Dedifferentiated amniotic fluid mesenchymal stem cell (primary cell): ENCODE data around the gene ITPK1.

ENCODE experiments used
- DNase-seq: peaks from one replicate; pipeline ENCODE4 v3.0.0-alpha.2; 2016; ENCODE audit errors: extremely low spot score

Gene ITPK1

DNA sequence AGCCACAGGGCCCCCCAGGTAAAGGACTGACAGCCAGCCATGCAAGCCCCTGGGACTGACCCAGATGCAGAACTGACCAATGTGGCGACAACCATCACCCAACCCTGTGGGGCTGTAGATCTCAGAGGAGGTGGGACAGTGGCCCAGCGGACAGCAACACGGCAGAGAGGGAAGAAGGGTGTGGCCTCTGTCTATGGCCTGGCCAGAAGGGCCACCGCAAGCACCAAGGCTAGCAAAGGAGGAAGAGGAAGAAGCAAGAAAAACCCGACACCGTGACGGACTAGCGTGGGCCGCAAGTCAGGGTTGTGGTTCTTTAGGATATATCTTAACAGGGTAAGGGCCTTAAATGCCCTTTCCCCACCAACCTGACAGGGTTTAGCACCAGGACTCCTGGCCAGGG is 71.2 kb downstream of the ITPK1 start:
- no peak for DNase-seq

DNA sequence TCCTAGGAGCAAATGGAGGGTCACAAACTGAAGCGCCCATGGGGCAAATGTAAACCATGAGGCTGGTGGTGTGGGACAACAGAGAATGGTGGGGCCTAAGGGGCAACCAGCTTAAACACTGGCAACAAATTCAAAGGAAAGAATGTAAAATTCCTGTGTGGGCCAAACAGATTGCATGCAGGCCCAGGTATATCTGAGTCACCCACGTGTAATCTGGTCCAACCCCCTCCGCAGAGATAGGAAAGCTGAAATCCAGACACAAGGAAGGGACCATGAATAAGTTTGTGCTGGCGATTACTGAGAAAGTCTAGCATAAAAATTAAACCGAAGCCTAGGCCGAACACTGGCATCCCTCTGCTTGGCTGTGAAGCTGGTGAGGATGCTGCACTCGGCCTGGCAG is 71.6 kb downstream of the ITPK1 start:
- no peak for DNase-seq

DNA sequence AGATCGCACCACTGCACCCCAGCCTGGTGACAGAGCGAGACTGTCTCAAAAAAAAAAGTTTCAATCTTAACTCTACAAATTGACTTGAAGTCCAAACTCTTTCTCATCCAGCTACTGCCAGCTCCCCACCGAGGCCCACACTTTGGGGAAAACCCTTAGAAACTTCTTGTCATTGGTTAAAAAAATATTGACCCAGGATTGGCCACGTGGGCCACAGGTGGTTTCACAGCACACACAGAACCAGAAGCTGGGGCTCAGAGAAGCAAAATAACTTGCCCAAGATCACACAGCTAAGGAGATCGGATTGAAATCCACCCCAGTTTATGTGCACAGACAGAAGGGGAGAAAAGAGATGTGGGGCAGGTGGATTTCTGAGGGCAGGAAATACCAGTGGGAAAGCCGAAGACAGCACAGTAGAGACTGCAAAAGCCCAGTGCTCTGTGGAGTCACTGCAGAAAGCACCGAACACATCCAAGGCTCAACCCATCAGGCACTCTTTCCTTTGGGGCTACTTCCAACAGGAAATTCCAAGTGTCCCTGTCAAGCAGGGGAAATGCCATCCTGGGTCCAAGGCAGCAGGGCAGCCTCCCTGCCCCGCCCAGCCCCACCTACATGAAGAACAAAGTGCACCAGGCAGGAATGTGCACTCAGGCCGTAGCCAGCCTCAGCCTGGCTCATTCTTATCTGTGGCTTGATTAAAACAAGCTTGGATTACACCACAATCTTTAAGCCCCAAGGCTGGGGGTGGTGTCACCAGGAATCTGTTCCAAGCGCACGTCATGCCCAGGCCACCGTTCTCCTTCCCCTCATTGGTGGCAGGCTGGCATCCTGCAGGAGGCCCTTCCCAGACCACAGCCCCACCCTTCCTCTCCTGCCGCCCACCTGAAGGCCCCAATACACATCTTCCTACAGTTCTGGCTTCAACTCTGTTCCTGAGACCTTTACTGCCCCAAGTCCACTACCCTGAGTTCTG is 72.5 kb downstream of the ITPK1 start:
- peak; percentile 78 for DNase-seq

DNA sequence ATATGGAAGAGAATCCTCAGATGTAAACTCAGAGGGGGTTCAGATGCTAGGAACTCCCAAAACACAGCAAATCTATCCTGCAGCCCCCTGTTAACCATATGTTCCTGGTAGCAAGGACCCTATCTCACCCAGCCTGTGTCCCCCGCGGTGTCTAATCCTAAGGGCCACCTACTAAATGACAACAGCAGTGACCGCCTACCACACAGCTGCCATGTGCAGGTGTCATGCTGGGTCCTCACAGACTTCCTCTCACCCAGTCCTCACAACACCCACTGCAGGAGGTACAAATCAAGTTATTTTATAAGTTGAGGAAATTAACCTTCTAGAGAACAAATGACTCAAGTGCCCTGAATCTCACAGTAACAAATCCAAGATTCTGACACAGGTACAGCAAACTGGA is 73.9 kb downstream of the ITPK1 start:
- no peak for DNase-seq

DNA sequence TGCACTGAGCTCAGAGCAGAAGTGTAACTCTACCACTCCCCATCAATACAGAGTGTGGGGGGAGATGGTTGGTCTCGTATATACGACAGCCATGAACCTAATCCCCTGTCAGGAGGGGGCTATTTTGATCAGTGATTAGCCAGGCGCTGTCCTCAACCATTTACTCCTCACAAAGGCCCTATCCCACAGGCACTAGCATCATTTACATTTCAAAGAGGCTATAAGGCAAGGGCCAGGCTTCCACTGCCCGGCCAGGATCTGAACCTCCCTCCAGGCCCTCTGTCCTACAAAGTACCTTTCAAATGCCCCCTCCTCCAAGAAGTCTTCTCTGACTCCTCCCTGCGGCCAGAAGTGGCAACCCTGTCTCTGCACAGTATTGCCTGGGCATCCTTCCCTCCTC is 74.7 kb downstream of the ITPK1 start:
- no peak for DNase-seq

DNA sequence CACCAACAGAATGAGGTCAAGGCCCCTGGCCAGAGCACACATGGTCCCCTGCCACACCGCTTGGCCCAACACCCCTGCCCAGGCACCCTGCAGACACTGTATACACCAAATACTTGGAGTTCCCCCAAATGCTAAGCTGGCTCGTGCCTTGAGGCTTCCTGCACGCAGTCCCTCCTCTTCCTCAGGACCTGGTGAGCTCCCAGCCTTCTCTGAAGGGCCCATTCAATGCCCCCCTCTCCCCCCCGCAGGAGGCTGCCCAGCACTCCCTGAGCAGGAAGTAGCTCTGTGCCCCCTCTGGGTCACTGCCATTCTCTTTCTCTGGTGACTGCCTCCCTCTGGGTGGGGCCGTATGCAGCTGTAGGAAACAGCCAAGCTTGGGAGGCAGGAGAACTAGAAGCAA is 75.3 kb downstream of the ITPK1 start:
- no peak for DNase-seq

DNA sequence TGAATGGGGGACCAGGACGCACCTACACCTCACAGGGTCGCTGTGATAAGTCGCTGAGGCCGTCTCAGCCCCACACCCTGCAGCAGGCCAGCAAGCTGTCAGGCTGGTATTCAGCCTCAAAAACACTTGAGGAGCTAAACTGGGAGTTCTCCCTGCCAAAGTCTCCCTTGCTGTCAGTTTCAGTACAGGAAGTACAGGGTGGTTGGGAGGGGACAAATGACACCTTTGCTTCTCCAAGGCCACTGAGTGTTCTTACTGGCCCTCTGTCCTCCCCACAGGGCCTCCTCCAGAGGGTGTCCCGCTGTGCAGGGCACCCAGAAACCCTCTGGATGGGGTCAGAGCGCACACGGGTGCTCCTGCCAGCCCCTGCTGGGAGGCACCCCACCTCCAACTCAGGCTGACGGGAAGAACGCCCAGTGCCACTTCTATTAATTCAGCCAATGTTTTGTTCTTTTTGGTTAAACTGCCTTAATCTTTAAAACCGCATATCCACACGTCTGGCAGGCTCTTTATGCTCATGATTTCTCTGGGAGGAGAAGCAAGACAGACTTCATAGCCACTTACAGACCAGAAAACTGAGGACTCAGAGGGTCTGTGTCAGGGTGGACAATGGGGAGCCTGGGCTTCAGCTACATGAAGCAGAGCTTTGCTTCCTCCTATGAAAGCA is 75.9 kb downstream of the ITPK1 start:
- DNase-seq = no peak

DNA sequence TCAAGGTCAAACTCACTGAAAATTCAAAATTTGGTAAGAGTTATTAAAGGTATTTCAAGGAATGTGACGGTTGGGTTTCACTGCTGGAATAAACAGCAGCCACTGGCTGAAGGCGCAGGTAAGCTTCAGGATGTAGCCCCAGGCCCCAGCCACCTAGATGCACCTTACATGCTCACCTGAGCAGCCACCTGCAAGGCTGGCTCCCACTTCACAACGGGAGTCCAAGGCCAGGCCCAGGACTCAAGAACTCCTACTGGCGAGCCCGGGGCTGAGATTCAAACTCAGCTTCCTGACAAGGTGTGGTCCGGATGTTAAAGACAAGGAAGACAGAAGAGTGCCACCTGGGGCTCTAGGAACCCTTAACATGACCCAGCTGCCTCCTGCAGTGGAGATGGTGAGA is 78.4 kb downstream of the ITPK1 start:
- no peak for DNase-seq

DNA sequence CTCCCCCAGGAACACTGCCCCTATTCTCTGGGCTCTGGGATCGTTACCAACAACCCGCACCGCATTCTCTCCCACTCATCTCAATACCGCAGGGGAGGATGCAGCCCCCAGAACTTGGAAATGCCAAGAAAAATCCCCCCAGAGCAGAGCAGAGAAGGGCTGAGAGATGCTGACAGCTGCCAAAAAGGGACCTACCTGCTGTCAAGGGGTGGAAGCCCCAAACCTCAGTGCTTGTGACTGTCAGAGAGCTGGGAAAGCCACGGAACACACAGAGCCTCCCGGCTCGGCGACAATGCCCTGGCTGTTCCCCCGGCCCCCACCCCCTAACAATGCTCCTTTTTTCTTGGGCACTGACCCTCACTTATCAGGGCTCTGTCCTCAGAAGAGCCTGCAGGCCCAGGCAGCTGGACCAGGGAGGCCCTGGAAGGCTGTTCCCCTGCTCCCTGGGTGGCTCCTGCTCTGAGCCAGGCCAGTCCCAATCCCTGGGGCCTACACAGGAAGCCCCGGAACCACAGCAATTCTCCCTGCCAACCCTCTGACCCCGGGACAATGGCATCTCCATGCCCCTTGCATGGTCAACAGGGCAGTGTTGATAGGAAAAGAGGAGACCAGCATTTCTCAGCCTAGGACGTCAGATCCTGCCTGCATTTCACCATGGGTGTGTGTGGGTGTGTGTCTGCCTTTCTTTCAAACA is 78.9 kb downstream of the ITPK1 start:
- DNase-seq = no peak

DNA sequence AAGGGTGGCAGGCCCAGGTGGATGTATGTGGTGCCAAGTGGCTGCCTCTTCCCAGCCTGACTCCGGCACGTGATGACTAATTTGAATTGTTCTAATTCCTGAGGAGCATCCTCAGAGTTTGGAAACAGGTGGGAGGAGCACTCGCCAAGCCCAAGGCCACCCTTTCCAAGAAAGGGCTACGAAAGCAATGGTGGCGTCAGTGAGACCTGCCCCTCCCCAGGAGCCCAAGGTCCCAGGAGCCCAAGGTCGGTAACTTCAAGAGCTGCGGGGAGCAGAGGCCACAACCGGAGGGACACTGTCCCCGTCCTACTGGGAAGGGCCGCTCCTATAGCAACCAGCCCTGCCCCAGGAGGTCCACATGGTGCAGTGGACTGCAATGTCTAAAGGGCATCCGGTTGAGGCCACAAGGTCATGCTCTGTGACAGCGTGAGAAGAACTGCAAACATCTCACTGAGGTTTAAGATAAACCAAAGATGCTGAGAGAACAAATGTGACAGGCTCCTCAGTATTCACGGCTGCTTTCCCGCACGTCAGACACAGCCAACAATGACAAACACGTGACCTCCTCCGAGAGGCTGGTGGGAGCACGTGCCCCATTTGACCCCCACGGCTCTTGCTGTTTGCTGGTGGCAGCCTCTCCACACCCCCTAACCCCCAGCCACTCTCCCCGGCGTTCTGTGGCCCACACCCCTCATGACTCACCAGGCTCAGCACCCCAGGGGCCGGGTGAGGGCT is 79.6 kb downstream of the ITPK1 start:
- no peak for DNase-seq

DNA sequence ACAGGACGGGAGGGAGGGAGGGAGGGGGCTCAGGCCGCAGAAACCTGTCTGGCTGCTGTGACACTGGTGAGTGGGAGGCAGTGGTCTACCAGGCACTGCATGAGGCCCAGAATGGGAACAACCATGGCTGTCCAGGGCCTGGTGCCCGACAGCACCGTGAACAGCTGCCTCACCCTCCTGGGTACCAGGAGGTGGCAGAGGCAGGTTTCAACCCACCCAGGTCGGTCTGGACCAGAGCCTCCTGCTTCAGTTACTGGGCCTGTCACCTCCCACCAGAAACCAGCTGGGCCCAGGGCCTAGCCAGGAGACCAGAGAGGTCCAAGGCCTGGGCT is 80.2 kb downstream of the ITPK1 start:
- DNase-seq = no peak

DNA sequence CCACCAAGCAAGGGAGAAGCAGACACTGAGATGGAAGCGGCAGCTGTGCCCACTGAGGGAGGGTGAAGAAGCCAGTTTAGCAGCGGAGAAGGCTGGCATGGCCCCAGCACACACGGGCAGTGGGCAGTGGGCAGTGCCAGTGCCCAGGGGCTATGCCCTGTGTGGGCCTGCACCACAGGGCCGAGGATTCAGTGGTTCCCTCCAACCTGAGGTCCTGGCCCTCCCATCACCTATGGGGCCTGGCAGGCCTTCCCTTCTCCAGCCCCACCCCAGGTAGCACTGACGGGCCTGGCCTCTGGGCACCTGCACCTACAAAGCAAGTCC is 81.1 kb downstream of the ITPK1 start:
- DNase-seq = no peak

DNA sequence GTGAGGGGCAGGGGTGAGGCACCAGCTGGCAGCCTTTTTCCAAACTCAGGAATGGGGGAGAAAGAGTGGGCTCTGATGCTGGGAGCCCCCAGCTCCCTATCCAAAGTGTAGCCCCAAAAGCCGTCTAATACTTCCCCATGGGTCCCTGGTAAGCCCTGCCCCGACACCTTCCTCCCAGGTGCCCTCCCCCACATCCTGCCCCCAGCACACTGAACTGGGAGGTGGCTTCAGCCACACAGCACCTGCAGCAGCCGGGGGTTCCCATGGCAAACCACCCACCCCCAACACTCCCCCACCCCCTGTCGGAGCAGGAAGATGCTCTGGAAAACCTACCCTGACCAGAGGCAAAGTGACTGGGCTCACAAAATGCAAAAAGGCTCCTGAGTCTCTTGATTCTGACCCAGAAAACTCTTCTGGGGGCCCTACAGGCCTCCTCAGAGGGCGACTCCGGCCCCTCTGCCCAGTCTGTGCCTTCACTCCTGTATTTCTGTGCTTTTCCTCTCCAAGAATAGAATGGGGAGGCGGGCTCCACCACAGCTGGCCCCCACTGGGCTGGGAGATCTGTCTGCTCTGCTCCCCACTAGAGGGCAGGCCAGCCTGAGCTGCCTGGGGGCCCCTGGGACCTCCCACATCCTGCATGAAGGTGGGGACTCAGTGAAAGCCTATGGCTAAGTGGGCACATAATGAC is 81.6 kb downstream of the ITPK1 start:
- no peak for DNase-seq

DNA sequence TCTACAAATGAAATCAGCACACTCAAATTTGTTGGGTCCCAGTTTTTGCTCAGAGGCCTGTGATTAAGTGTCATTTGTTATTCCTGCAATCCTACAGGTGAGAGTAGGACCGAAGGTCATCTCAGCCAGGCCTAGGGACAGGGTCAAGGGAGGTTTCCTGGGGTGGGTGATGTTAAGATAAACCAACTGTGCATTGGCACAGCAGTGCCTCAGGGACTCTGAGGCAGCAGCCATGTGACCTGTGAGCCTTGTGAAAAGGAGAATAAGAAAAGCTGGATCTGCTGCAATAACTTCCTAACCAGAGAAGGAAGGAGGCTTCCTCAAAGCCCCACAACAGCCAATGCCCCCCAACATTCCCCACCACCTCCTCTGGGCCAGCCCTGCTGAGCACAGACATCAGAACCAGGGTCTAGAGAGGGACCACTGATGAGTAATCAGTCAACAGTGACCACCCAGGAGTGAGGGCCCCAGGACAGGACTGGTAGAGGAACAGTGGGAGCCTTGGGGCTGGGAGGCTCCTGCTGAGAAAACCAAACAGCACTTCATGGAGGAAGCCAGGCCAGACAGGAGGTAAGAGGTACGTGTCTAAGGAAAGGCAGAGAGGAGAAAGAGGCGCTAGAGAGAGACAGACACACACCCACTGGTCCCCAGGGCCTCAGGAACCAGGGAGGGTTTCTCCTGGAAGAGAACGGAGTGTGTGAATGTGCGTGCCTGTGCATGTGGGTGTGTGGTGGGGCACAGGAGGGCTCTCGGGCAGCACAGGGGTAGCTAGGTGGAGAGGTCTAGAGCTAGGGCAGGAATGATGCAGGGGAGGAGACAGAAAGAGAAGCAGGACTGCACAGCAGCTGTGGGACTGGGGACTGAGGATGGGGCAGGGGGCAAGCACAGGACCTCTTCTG is 82.4 kb downstream of the ITPK1 start:
- no peak for DNase-seq

DNA sequence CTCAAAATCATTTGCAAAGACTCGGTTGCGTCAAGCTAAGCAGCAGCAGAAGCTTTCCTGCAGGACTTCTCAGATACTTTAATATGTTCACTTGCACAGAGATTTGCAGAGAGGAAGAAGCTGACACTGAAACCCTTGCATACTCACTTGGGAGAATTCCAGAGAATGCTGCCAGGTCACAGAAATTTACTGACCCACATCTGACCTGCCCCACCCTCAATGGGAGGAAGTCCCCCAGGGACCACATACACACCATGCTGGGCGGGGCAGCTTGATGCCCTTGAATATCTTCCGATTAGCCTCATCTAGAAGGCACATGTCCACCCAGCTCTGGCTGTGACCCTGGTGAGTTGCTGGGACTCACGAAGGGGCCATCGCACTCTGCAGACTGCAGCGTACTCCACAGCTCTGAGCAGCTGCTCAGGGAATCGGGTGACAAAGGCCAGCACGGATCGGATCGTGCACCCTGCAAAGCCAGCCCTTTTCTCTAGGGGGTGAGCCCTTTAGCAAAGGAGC is 83.2 kb downstream of the ITPK1 start:
- DNase-seq = no peak

DNA sequence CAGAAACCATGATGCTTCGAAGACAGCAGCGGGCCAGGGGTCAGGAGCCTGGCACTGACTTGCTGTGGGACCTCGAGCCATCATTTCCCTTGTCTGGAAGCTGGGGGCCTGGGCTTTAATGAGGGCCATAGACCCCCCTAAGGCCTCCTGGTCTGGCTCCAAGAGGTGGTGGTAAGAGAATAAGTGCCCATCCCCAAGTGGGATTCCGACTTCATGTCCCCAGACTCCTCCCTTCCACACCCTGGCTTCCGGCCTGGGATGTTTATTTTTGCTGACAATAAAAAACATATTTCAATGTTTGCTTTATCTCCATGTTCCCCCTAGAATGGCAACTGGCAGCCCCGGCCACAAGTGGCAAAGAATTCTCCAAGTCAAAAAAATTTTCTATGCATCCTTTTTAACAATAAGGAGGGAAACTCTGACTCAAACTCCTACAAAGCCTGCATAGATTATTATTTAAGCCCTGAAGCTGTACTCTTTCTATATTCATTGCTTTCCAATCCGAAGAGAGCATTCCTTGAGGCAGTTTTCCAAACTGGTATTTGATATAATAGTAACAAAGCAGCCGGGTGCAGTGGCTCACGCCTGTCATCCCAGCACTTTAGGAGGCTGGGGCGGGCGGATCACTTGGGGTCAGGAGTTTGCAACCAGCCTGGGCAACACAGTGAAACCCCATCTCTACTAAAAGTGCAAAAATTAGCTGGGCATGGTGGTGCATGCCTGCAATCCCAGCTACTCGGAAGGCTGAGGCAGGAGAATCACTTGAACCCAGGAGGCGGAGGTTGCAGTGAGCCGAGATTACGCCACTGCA is 84.0 kb downstream of the ITPK1 start:
- DNase-seq = no peak

DNA sequence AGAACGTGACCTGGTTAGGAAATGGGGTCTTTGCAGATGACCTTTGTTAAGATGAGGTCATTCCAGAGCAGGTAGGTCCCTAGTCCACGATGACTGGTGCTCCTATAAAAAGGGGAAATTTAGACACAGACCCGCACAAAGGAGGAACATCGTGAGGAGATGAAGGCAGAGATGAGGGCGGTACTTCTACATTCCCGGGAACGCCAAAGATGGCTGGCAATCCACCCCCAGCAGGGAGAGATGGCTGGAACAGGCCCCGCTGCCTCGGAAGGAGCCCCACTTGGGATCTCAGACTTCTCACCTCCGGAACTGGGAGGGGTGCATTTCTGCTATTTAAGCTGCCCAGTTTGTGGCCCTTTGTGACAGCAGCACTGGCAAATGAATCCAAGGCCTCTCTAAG is 85.0 kb downstream of the ITPK1 start:
- no peak for DNase-seq

DNA sequence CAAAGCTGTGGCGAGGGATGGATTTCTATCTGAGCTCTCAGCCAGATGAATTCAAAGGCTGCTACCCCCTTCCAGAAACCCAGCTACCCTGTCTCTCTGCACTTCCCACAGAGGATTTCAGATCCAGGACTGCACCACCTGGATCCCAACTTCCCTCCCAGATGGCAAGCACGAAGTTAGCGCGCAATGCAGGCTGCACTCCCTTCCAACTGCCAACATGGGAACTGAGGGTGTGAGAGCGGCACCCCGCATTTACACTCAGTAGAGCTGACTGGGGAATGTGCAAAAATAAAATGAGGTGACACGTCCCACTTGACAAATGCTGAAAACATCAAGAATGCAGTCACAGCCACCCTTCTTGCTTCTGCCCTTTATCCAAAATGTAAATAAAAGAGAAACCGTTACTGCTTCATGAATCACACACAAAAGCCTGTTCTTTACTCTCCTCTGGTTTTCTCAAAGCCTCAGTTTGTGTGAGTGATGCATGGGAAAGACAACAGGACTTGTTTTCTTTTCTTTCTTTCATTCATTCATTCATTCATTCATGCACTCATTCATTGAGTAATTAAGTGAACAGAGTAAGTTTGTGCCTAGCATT is 85.7 kb downstream of the ITPK1 start:
- no peak for DNase-seq

DNA sequence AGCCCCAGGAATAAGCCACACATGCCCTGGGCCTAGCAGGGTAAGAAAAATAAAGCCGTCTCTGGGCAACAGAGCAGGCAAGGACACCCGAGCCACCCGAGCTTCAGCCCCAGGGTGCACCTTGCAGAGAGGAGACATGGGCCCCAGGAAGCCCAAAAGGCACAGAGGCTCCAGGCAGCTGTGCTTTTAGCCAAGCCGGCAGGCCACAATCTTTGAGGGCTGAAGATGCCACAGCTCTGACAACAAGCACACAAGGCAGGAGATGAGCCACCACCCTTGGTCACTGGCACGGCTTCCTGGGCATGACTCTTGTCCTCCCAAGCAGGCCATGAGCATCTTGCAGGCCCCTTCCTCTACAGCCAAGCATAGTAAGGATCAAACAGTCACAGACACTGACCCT is 86.3 kb downstream of the ITPK1 start:
- no peak for DNase-seq
